ENCODE measurements around the gene P2RY4. TPM values are rescaled to one million over a fixed set of nuclear protein-coding genes. Genes with fewer than 3 reads are reported as not detected.
"Not testable (repeated sequence)": the region's sequence is repeated elsewhere in the genome, so short reads cannot be mapped to it uniquely, and the experiment has no call there.

The P2RY4 gene
- total and polyA plus RNA-seq, 2 of the 13 experiments (the other 11 are each of a cell fraction or from before 2014, with no cell fraction given), result 0.07 to 0.49 TPM

GRCh38 chrX:70247252-70247651 lies 12.8 kb downstream of the P2RY4 start (continued):
- no peak for TF ChIP-seq ARID5B (CRISPR knock-in tag; IDR thresholded peaks at IDR 0.05)

DNA sequence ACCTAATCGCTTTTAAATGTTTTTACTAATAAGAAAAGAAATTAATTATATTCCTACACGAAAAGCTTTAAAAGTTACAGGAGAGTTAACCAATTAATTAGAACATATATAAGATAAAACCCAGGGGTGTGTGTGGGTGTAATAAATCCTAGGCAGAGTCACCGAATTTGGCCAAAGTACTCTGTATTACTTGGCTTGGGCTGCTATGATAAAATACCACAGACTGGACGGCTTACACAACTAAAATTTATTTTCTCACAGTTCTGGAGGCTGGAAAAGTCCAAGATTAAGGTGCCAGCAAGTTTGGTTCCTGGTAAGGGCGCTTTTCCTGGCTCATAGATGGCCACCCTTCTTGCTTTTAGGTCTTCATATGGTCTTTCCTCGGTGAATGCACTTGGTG lies 15.1 kb downstream of the P2RY4 start:
- ATAC-seq, result no peak
- POLR2A ChIA-PET, result no interaction called here
- Histone ChIP-seq H3K27ac (ENCODE audit: extremely low read length, insufficient read depth, low read length) (no peak overlapping the region), H3K4me2 (ENCODE audit: low read depth, low read length) (no peak overlapping the region), H3K4me1 (ENCODE audit: insufficient read depth, low read length) (no peaks in the 10 kb centered on the region), H3K4me3 (replicated peaks in 1 of 3; ENCODE audit: insufficient read depth in 1 of 3, low read depth in 2 of 3, low read length in 3 of 3) (no peak overlapping the region), H3K36me3 (replicated peaks in 1 of 2; ENCODE audit: control insufficient read depth in 1 of 2, insufficient read depth in 2 of 2, low read length in 2 of 2) (no peaks in the 10 kb centered on the region), H3K9me3 (ENCODE audit: low read length) (no peaks in the 10 kb centered on the region), H3K9ac (ENCODE audit: insufficient read depth, low read depth, low read length) (no peak overlapping the region), H3K79me2 (ENCODE audit: insufficient read depth, low read length) (no peaks in the 10 kb centered on the region), H3K27me3 (ENCODE audit: control insufficient read depth in 1 of 2, insufficient read depth in 2 of 2, low read length in 2 of 2) (no peaks in the 10 kb centered on the region), H4K20me1 (ENCODE audit: insufficient read depth, low read length) (no peaks in the 10 kb centered on the region), H2AFZ (ENCODE audit: low read length) (no peak overlapping the region)
- BruUV-seq (replicated peaks), result no TSS peak
- FAIRE-seq, result no peak
- TF ChIP-seq, protein P1, sequence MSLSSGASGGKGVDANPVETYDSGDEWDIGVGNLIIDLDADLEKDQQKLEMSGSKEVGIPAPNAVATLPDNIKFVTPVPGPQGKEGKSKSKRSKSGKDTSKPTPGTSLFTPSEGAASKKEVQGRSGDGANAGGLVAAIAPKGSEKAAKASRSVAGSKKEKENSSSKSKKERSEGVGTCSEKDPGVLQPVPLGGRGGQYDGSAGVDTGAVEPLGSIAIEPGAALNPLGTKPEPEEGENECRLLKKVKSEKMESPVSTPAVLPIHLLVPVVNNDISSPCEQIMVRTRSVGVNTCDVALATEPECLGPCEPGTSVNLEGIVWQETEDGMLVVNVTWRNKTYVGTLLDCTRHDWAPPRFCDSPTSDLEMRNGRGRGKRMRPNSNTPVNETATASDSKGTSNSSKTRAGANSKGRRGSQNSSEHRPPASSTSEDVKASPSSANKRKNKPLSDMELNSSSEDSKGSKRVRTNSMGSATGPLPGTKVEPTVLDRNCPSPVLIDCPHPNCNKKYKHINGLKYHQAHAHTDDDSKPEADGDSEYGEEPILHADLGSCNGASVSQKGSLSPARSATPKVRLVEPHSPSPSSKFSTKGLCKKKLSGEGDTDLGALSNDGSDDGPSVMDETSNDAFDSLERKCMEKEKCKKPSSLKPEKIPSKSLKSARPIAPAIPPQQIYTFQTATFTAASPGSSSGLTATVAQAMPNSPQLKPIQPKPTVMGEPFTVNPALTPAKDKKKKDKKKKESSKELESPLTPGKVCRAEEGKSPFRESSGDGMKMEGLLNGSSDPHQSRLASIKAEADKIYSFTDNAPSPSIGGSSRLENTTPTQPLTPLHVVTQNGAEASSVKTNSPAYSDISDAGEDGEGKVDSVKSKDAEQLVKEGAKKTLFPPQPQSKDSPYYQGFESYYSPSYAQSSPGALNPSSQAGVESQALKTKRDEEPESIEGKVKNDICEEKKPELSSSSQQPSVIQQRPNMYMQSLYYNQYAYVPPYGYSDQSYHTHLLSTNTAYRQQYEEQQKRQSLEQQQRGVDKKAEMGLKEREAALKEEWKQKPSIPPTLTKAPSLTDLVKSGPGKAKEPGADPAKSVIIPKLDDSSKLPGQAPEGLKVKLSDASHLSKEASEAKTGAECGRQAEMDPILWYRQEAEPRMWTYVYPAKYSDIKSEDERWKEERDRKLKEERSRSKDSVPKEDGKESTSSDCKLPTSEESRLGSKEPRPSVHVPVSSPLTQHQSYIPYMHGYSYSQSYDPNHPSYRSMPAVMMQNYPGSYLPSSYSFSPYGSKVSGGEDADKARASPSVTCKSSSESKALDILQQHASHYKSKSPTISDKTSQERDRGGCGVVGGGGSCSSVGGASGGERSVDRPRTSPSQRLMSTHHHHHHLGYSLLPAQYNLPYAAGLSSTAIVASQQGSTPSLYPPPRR (CRISPR knock-in tag; IDR thresholded peaks at IDR 0.05; ENCODE audit: borderline replicate concordance), result no peak
- WGBS (ENCODE audit: low lambda C conversion rate), result 53% methylated on average over 4 of the region's 6 CpGs
- intact Hi-C loops (cut with micrococcal nuclease; ENCODE audit: unreplicated experiment) (no loop called here), in situ Hi-C loops (cut with HindIII; ENCODE audit: extremely low pct_ligation_motif_present, low pct_unique_long_range_greater_than_20kb) (no loop called here)
- CTCF ChIA-PET (ENCODE audit: low intra/inter-chr PET ratio, low total read pairs), result no interaction called here
- DNase-seq (ENCODE audit: low spot score), result no peak

GRCh38 chrX:70243601-70244000 lies 16.4 kb downstream of the P2RY4 start:
- H3K9ac ChIP-seq (ENCODE audit: insufficient read depth, low read depth, low read length); H4K20me1 ChIP-seq (ENCODE audit: insufficient read depth, low read length); in situ Hi-C loops (cut with HindIII; ENCODE audit: extremely low pct_ligation_motif_present, low pct_unique_long_range_greater_than_20kb); intact Hi-C loops (cut with micrococcal nuclease; ENCODE audit: unreplicated experiment); H2AFZ ChIP-seq (ENCODE audit: low read length); POLR2A ChIA-PET; BruUV-seq (replicated peaks); H3K9me3 ChIP-seq (ENCODE audit: low read length); DNase-seq (ENCODE audit: low spot score); H3K36me3 ChIP-seq (replicated peaks in 1 of 2; ENCODE audit: control insufficient read depth in 1 of 2, insufficient read depth in 2 of 2, low read length in 2 of 2); H3K4me3 ChIP-seq (replicated peaks in 1 of 3; ENCODE audit: insufficient read depth in 1 of 3, low read depth in 2 of 3, low read length in 3 of 3); H3K4me1 ChIP-seq (ENCODE audit: insufficient read depth, low read length); H3K4me2 ChIP-seq (ENCODE audit: low read depth, low read length); H3K79me2 ChIP-seq (ENCODE audit: insufficient read depth, low read length); ATAC-seq; H3K27ac ChIP-seq (ENCODE audit: extremely low read length, insufficient read depth, low read length); FAIRE-seq; H3K27me3 ChIP-seq (ENCODE audit: control insufficient read depth in 1 of 2, insufficient read depth in 2 of 2, low read length in 2 of 2); CTCF ChIA-PET (ENCODE audit: low intra/inter-chr PET ratio, low total read pairs): not testable (repeated sequence)
- 44% methylated on average over 5 of the region's 5 CpGs for WGBS (ENCODE audit: low lambda C conversion rate)

Measured in HepG2 (cell line).